Upper lobe of left lung (tissue), 6 donors: ENCODE data around the gene MICAL2. TPM values are rescaled to one million over a fixed set of nuclear protein-coding genes. Genes with fewer than 3 reads are reported as not detected.
A peak's percentile ranks its signal among the peaks of the same experiment; 100 is the strongest.

Source experiments
- ATAC-seq, 2 donors: fragments of 200-7000 bp; cut with Tn5 transposase; one replicate each; pipeline ENCODE4 v1.9.1; 2022; ENCODE audit warnings: mild to moderate bottlenecking in 2 of 2, moderate library complexity in 2 of 2; ENCODE audit not compliant: low FRiP score in 2 of 2
- DNase-seq, 2 donors: peaks; one replicate each; pipeline ENCODE4 v3.0.0-alpha.2; 2019 to 2020
- H3K27ac ChIP-seq, 4 donors: fragments of 200-600 bp; sonication (generic); one replicate each; pipeline ENCODE4 v1.5.1; 2016 to 2019
- H3K27me3 ChIP-seq, 4 donors: fragments of 200-600 bp; sonication (generic); one replicate each; pipeline ENCODE4 v1.5.1; 2017 to 2019
- H3K36me3 ChIP-seq, 4 donors: fragments of 200-600 bp; sonication (generic); one replicate each; pipeline ENCODE4 v1.5.1; 2016 to 2019
- H3K4me1 ChIP-seq, 4 donors: fragments of 200-600 bp; sonication (generic); one replicate each; pipeline ENCODE4 v1.5.1; 2018 to 2019
- H3K4me3 ChIP-seq, 4 donors: fragments of 200-600 bp; sonication (generic); one replicate each; pipeline ENCODE4 v1.5.1; 2017 to 2019; ENCODE audit warnings: mild to moderate bottlenecking in 2 of 4, moderate library complexity in 1 of 4
- H3K9me3 ChIP-seq, 4 donors: fragments of 200-600 bp; sonication (generic); one replicate each; pipeline ENCODE4 v1.5.1; 2018 to 2019
- EP300 ChIP-seq, 4 donors: sonication (generic); formaldehyde crosslinking; IDR thresholded peaks; one replicate each; pipeline ENCODE4 v1.5.1; 2017; ENCODE audit warnings: antibody characterized with exemption in 4 of 4, control low read depth in 2 of 4
- POLR2A ChIP-seq, 4 donors: fragments of 450-650 bp; IDR thresholded peaks; one replicate each; pipeline ENCODE4 v1.5.1; 2016 to 2017; ENCODE audit warnings: antibody characterized with exemption in 4 of 4, mild to moderate bottlenecking in 2 of 4
- POLR2AphosphoS5 ChIP-seq, 2 donors: sonication (generic); formaldehyde crosslinking; IDR thresholded peaks; one replicate each; pipeline ENCODE4 v1.5.1; 2017; ENCODE audit warnings: antibody characterized with exemption in 2 of 2
- WGBS, 2 donors: methylation state at CpG; one replicate each; pipeline ENCODE4 v1.1.5; 2017 to 2018; 5-methylcytosine and 5-hydroxymethylcytosine counted together
- total RNA-seq, 6 donors: library from RNA; depleted of rRNA in 4 of 6; stranded (reverse); fragments of >200 nt in 4 of 6; gene quantifications; one replicate each; pipeline versions ENCODE4 v1.1.0 to v1.2.1, GENCODE V29; 2016 to 2021
- TF ChIP-seq, protein P1 (sequence below), 6 experiments: fragments of 450-650 bp in 4 of 6; fragments of 200-600 bp in 2 of 6; sonication (generic) in 2 of 6; IDR thresholded peaks; one replicate each; pipeline ENCODE4 v1.5.1; 2016 to 2019; ENCODE audit warnings: antibody characterized with exemption in 6 of 6
- donor health status: DM: no; HTN: no; CAD: no; lungs with moderate emphysema.
- donor health status: DM: no; HTN: yes; CAD: no; lungs with severe emphysema.

The MICAL2 gene
- total RNA-seq, 6 donors from 2014 or later: 138 to 327 (median 175) TPM

DNA sequence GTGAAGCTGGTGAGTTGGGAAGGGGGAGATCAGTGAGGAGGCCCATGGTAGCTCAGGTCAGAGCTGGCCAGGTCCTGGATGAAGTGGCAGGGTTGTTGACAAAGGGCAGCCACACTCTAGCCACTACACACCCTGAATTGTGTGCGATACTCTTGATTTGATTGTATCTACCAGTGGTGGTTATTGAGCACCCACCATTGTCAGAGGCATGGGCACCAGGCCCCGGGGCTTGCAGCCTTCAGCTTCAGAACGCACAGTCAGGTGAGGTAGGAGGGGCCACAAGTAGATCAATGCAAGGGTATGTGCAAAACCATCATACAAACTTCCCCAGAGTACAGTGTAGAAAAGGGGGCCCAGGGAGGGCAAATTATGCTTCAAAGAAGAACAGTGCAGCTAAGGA, 38.1 kb downstream of the MICAL2 start:
- Histone ChIP-seq H3K9me3 (no peaks in the 10 kb centered on the region), H3K36me3 (no peaks in the 10 kb centered on the region), H3K4me3 (no peak overlapping the region), H3K27ac (peak overlapping the region in 1 of 4 donors; percentile 3), H3K27me3 (no peaks in the 10 kb centered on the region), H3K4me1 (peaks cover 9 to 18% (median 13%) of the 10 kb centered on the region in 4 donors)
- DNase-seq: no peak
- ATAC-seq: peak in 1 of 2 donors; percentile 6
- TF ChIP-seq POLR2AphosphoS5 (IDR thresholded peaks at IDR 0.05): no peak
- WGBS, 2 donors: 73 to 85% methylated on average over 3 of the region's 3 CpGs

DNA sequence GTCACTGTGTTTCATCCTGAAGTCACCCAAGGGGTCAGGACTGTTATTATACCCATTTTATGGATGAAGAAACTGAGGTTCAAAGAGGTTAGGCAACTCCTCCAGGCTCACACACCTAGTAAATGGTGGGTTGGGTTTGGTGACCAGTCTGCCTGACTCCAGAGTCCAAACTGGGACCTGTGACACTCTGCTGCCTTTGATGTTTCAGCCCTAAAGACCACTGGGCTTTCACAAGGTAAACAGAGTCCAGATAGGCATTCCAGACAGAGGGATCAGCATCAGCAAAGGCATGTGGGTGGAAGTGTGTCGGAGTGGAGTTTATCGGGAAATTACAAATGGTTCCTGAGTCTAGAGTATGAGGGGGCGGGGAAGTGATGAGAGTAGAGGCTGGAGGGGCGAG, 38.5 kb downstream of the MICAL2 start:
- TF ChIP-seq, protein P1, sequence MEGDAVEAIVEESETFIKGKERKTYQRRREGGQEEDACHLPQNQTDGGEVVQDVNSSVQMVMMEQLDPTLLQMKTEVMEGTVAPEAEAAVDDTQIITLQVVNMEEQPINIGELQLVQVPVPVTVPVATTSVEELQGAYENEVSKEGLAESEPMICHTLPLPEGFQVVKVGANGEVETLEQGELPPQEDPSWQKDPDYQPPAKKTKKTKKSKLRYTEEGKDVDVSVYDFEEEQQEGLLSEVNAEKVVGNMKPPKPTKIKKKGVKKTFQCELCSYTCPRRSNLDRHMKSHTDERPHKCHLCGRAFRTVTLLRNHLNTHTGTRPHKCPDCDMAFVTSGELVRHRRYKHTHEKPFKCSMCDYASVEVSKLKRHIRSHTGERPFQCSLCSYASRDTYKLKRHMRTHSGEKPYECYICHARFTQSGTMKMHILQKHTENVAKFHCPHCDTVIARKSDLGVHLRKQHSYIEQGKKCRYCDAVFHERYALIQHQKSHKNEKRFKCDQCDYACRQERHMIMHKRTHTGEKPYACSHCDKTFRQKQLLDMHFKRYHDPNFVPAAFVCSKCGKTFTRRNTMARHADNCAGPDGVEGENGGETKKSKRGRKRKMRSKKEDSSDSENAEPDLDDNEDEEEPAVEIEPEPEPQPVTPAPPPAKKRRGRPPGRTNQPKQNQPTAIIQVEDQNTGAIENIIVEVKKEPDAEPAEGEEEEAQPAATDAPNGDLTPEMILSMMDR (IDR thresholded peaks at IDR 0.05): no peak
- TF ChIP-seq EP300 (IDR thresholded peaks at IDR 0.05) (no peak), POLR2A (IDR thresholded peaks at IDR 0.05) (no peak), POLR2AphosphoS5 (IDR thresholded peaks at IDR 0.05) (no peak)
- Histone ChIP-seq H3K27me3 (no peaks in the 10 kb centered on the region), H3K4me1 (peaks cover 5 to 14% (median 9%) of the 10 kb centered on the region in 4 donors), H3K27ac (no peak overlapping the region), H3K4me3 (no peak overlapping the region), H3K36me3 (peaks cover 0 to 4% (median 0%) of the 10 kb centered on the region in 4 donors), H3K9me3 (no peaks in the 10 kb centered on the region)
- no peak for DNase-seq
- no peak for ATAC-seq
- 78 to 91% methylated on average over 4 of the region's 4 CpGs for WGBS, 2 donors

DNA sequence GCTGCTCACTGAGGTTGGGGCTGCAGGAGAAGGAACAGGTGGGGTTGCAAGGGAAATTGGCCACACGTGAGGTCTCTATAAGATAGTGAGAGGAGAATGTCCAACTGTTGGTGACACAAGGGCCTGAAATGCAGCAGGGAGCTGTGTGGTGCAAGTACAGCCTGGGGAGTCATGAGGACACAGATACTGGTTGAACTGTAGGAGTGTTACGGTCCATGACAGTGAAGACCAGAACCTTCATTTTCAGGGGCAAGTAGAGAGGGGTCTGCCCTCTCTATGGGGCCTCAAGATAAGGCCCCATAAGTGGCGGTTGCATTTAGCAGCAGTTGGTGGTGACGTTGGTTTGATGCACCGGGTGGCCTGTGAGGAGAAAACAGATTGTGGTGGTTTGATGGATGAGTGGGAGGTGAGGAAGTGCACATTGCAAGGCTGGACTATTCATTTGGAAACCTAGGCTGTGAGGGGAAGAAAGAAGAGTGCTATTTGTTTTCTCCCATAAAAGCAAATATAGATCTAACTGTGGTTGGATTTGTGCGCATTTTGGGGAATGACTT, 39.4 kb downstream of the MICAL2 start:
- TF ChIP-seq EP300 (IDR thresholded peaks at IDR 0.05): no peak
- TF ChIP-seq, protein P1 (IDR thresholded peaks at IDR 0.05): no peak
- TF ChIP-seq POLR2A (IDR thresholded peaks at IDR 0.05): no peak
- TF ChIP-seq POLR2AphosphoS5 (IDR thresholded peaks at IDR 0.05): no peak
- WGBS, 2 donors: 70 to 76% methylated on average over 6 of the region's 6 CpGs
- no peak for ATAC-seq
- H3K4me3 ChIP-seq: no peak overlapping the region
- H3K4me1 ChIP-seq: peaks cover 0 to 7% (median 1%) of the 10 kb centered on the region in 4 donors
- no peak overlapping the region for H3K27ac ChIP-seq
- no peaks in the 10 kb centered on the region for H3K9me3 ChIP-seq
- no peaks in the 10 kb centered on the region for H3K27me3 ChIP-seq
- peaks cover 0 to 8% (median 2%) of the 10 kb centered on the region in 4 donors for H3K36me3 ChIP-seq
- DNase-seq: no peak

DNA sequence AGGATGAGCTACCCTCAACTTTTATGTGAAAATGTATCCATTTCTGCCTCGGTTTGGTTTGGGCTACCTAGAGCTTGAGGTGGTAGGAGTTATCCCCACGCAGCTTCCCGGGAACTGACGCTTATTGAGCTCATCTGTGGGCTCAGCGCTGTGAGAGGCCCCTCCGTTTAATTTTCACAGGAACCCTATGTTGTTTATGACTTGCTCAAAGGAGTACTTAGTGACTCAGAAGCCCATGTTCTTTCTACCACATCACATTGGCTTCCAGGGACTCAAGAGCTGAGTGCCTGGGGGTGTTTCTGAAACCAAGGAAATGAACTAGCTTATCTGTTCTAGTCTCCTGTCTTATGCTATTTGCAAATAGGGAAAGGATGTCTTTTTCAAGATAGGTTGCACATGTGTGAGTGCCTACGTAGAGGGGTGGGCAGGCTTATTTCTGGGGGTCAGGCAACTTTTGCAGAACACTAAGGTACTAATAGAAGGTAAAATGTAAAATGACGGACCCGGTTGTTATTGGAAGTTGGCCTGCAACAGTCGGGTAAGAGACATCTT, 40.5 kb downstream of the MICAL2 start:
- Histone ChIP-seq H3K4me1 (peaks cover 0 to 7% (median under 1%) of the 10 kb centered on the region in 4 donors), H3K9me3 (no peaks in the 10 kb centered on the region), H3K27me3 (no peaks in the 10 kb centered on the region), H3K27ac (no peak overlapping the region), H3K36me3 (peaks cover 0 to 8% (median 4%) of the 10 kb centered on the region in 4 donors), H3K4me3 (no peak overlapping the region)
- DNase-seq (no peak), ATAC-seq (no peak)
- TF ChIP-seq, protein P1 (IDR thresholded peaks at IDR 0.05): no peak
- TF ChIP-seq POLR2AphosphoS5 (IDR thresholded peaks at IDR 0.05) (no peak), POLR2A (IDR thresholded peaks at IDR 0.05) (no peak), EP300 (IDR thresholded peaks at IDR 0.05) (no peak)
- WGBS, 2 donors: 85% methylated on average over 7 to 10 of the region's 10 CpGs

DNA sequence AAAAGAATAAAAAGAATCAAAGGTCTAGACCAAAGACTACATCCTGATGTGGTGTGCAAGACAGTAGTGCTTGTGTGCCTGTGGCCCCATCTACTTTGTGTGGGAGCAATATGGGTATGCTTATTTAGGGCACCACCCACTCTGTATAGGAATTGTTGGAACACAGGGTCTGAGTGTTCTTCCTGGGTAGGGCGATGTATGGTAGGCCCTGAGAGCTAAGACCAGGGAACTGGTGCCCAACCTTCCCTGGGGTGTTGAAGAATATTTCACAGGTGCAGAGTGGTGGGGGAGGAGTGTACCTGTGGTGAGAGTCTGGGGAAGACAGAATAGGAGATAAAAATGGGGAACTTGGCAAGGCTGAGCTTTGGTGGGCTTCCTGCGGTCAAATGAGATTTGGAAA, 41.9 kb downstream of the MICAL2 start:
- 68 to 92% methylated on average over 2 of the region's 2 CpGs for WGBS, 2 donors
- Histone ChIP-seq H3K27me3 (no peaks in the 10 kb centered on the region), H3K9me3 (no peaks in the 10 kb centered on the region), H3K27ac (no peak overlapping the region), H3K4me1 (peaks cover 7 to 16% (median 12%) of the 10 kb centered on the region in 4 donors), H3K4me3 (no peak overlapping the region), H3K36me3 (peaks cover 0 to 8% (median 4%) of the 10 kb centered on the region in 4 donors)
- DNase-seq (no peak), ATAC-seq (no peak)
- TF ChIP-seq EP300 (IDR thresholded peaks at IDR 0.05): no peak
- TF ChIP-seq POLR2AphosphoS5 (IDR thresholded peaks at IDR 0.05): no peak
- TF ChIP-seq, protein P1 (IDR thresholded peaks at IDR 0.05): no peak
- no peak for TF ChIP-seq POLR2A (IDR thresholded peaks at IDR 0.05)
